GM12873 (cell line): ENCODE data around the gene TMEM121B.

Experiments
- CTCF ChIP-seq: IDR thresholded peaks from 2 replicates; pipeline ENCODE4 v1.5.1; 2012; ENCODE audit warnings: low read depth, mild to moderate bottlenecking, moderate library complexity, low read length, control low read depth; ENCODE audit not compliant: insufficient read depth; ENCODE audit errors: missing control alignments

TMEM121B gene

DNA sequence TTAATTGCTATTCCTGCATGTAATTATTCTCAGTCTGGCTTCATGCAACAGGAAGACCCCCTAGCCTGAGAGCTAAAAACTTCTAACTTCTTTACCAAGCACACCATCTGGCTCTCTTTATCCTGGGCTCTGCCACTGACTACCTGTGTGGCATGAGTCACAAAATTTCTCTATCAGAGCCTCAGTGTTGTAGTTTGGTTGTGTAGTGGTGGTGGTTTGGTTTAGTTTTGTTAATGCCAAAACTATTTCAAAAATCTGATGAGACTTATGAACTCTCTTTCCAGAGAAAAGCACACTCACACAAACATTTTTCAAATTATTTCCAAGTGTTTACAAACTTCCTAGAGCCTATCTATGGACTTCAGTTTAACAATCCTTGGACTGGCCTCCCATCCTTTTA, 43.9 kb downstream of the TMEM121B start:
- TF ChIP-seq CTCF = no peak

GRCh38 chr22:17074648-17075002, 46.5 kb downstream of the TMEM121B start:
- TF ChIP-seq CTCF = no peak

GRCh38 chr22:17072877-17073276, 48.3 kb downstream of the TMEM121B start:
- no peak for TF ChIP-seq CTCF
